ENCODE measurements around the gene CD40.

DNA sequence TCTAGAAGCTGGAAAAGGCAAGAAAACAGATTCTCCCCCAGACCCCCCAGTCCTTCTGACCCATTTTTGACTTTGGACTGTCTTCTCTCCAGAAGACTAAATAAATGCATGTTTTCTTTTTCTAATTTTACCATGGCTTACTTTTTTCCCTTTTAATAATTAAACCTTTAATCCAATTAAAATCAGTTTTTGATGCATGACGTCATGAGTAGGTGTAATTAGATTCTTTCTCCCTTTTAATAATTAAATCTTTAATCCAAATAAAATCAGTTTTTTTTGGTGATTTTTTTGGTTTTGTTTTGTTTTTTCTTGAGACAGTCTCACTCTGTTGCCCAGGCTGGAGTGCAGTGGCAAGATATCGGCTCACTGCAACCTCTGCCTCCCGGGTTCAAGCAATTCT lies 15.2 kb upstream of the CD40 start:
- TF ChIP-seq EP300 (IDR thresholded peaks at IDR 0.05; ENCODE audit: borderline replicate concordance in 1 of 2, low read depth in 2 of 2, low read length in 2 of 2) (no peak), NRF1 (IDR thresholded peaks at IDR 0.05; ENCODE audit: low read depth, low read length) (no peak), EGR1 (IDR thresholded peaks at IDR 0.05; ENCODE audit: borderline replicate concordance, low read depth, low read length) (no peak), POLR2A (IDR thresholded peaks at IDR 0.05; ENCODE audit: control extremely low read depth in 1 of 2, low read depth in 2 of 2, low read length in 2 of 2) (no peak), TCF12 (IDR thresholded peaks at IDR 0.05; ENCODE audit: low read depth, low read length) (no peak), TAF1 (IDR thresholded peaks at IDR 0.05; ENCODE audit: low read depth, low read length) (no peak), CEBPB (IDR thresholded peaks at IDR 0.05; ENCODE audit: low read depth, low read length) (no peak), JUND (IDR thresholded peaks at IDR 0.05; ENCODE audit: low read length) (no peak), SRF (IDR thresholded peaks at IDR 0.05; ENCODE audit: low read depth, low read length) (no peak), SIX5 (IDR thresholded peaks at IDR 0.05; ENCODE audit: low read depth, low read length) (no peak), SIN3A (conservative IDR thresholded peaks at IDR 0.05 in 1 of 2, IDR thresholded peaks at IDR 0.05 in 1 of 2; ENCODE audit: low read depth in 1 of 2, low read length in 2 of 2) (no peak)
- TF ChIP-seq, protein P1, sequence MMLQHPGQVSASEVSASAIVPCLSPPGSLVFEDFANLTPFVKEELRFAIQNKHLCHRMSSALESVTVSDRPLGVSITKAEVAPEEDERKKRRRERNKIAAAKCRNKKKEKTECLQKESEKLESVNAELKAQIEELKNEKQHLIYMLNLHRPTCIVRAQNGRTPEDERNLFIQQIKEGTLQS (IDR thresholded peaks at IDR 0.05; ENCODE audit: insufficient read depth, low read depth, low read length), result no peak
- TF ChIP-seq, protein P2, sequence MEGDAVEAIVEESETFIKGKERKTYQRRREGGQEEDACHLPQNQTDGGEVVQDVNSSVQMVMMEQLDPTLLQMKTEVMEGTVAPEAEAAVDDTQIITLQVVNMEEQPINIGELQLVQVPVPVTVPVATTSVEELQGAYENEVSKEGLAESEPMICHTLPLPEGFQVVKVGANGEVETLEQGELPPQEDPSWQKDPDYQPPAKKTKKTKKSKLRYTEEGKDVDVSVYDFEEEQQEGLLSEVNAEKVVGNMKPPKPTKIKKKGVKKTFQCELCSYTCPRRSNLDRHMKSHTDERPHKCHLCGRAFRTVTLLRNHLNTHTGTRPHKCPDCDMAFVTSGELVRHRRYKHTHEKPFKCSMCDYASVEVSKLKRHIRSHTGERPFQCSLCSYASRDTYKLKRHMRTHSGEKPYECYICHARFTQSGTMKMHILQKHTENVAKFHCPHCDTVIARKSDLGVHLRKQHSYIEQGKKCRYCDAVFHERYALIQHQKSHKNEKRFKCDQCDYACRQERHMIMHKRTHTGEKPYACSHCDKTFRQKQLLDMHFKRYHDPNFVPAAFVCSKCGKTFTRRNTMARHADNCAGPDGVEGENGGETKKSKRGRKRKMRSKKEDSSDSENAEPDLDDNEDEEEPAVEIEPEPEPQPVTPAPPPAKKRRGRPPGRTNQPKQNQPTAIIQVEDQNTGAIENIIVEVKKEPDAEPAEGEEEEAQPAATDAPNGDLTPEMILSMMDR (IDR thresholded peaks at IDR 0.05; ENCODE audit: control extremely low read depth in 1 of 3, insufficient read depth in 1 of 3, low read depth in 1 of 3, low read length in 3 of 3), result no peak

Data from H1 (cell line).